HG03039 (cell line): ENCODE measurements around the gene FLCN.
"Not testable (repeated sequence)": the region's sequence is repeated elsewhere in the genome, so short reads cannot be mapped to it uniquely, and the experiment has no call there.

ENCODE experiments used
- ATAC-seq: cut with Tn5 transposase; IDR thresholded peaks from one replicate; pipeline ENCODE4 v1.9.1; 2021; ENCODE audit warnings: mild to moderate bottlenecking, moderate library complexity; ENCODE audit not compliant: unreplicated experiment

The FLCN gene, protein sequence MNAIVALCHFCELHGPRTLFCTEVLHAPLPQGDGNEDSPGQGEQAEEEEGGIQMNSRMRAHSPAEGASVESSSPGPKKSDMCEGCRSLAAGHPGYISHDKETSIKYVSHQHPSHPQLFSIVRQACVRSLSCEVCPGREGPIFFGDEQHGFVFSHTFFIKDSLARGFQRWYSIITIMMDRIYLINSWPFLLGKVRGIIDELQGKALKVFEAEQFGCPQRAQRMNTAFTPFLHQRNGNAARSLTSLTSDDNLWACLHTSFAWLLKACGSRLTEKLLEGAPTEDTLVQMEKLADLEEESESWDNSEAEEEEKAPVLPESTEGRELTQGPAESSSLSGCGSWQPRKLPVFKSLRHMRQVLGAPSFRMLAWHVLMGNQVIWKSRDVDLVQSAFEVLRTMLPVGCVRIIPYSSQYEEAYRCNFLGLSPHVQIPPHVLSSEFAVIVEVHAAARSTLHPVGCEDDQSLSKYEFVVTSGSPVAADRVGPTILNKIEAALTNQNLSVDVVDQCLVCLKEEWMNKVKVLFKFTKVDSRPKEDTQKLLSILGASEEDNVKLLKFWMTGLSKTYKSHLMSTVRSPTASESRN

DNA sequence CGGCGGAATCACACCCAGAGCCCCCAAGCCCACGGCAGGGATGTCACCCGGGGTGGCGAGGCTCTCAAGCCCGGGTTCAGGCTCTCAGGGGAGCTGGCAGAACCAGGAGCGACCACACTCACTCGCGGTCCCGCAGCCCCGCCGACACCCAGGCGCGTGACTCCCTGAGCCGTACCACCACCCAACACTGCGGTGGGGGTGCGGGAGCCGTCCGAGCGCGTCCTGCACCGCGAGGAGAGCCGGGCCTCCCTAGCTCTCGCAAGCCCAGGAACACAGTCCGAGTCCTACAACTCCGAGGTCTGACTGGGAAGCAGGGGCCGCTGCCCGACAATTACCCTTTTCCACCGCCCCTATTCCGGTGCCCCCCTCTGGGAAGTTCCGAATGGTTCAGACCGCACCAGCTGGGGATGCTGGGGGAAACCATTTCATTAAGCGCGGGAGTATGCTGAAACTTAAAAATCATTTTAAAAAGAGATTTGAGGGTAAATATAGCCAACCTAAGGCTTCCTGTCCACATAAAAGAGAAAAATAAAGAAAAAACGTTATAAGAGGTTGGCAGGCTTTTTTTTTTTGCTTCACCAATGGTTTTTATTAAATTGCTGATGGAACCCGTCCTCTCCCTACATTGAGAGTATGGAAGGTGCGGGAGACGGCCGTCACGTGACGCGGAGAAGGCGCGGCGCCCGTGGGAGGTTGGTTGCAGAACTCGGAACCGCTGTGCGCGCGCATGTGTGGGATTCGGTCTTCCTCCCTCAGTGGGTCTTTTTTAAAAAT, at the start of gene FLCN:
Gene FLCN, minus strand, starts transcription at position 143 of the 774 bp plus-strand sequence. CDS start 9,031 bp downstream, outside the sequence.
- peak; percentile 68 for ATAC-seq

DNA sequence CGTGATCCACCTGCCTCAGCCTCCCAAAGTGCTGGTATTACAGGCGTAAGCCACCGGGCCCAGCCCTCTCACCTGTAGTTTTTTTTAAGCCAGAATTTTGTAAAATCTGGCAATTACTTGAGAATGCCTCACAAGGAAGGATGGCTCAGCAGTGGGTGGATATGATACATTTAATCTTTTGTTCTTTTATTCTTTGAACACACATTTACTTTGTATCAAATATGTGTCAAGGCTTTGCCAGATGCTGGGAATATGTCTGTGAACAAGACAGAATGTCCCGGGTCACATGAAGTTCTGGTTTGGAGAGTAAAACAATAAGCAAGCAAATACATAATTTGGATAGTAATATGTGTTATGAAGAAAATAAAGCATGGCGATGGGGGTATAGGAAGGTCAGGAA, 49.0 kb upstream of the FLCN start:
- ATAC-seq, result no peak

DNA sequence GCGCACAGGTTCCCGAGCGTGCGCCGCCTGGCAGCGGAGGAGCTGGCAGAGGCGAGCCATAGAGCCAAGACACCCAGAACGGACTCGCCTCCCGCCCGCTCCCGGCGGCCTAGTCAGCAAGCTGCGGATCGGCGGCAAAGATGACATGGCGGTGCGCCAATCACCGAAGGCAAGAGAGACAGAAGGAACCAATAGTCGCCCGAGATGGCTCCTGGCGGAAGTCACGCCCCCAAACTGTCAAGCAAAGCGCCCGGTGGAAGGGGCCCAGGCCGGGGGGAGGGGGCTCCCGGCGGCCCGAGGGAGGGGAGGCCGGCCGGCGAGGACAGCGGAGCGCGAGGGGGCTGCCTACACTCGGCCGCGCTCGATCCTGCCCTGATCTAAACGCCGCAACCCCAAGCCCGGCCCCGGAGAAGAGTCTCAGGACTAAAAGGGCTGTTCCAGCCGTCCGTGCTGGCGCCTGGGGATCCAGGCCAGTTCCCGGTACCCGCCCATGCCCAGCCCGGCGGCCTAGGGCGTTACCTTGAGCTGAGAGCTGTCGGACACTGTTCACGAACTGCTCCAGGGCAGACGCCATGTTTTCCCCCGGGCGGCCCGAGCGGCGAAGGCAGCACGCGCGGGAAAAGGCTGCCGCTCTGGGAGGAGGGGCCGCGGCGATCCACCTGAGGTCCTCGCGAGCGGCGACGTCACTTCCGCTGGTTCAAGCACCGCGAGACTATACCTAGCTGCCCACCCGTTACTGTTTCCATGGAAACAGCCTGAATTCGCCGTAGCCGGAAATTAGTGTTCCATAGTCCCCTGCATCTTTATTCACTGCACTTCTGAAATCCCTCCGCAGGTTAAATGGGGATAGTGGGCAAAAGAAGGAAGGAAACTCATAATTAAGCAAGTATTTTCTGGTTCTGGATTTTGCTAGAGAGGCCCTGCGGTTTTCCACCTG, 43.9 kb upstream of the FLCN start, which contains the start of gene COPS3:
Gene COPS3, minus strand, starts transcription at position 634 of the 937 bp plus-strand sequence. Its CDS starts 60 bp downstream, at position 574.
- ATAC-seq, result peak; percentile 89

DNA sequence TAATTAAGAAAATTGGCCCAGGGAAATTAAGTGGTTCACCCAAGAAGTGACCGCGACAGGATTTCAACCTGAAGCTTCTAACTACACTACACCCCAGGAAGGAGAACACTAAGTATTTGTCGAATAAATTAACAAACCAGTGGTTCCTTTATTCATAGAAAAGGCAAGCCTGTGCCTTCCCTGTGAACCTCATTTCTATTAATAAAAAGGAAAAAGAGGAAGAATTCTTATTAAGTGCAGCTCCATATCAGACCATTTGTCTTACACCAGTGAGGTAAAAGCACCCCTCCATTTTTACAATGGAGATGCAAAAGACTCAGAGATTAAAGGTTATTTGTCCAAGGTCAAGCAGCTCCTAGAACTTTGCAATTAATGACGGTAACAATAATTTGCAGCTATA, 42.3 kb upstream of the FLCN start:
- no peak for ATAC-seq

DNA sequence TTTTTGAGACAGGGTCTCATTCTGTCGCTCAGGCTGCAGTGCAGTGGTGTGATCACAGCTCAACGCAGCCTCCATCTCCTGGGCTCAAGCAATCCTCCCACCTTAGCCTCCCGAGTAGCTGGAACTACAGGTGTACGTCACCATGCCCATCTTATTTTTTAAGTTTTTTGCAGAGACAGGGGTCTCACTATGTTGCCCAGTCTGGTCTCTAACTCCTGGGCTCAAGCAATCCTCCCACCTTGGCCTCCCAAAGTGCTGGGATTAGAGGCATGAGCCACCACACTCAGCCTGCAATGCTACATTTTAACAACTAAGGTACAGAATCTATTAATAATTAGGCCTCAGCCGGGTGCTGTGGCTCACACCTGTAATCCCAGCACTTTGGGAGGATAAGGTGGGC, 40.5 kb upstream of the FLCN start:
- not testable (repeated sequence) for ATAC-seq

DNA sequence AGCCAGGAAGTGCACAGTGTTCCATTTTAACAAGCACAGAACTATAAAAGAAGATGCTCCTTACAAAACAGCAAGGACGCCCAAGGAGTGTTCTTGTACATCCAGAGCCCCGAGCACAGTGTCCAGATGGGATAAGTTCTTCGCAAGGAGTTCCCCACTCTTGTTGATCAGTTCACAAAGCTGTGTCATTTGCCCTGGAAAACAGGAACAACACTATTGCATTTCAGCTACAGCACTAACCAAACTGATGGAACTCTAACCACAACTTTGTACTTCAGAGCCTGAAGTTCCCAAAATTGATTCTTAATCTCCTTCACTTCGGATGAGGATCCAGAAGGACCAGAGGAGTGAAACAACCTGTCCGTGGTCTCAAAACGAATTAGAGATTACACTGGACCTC, 39.0 kb upstream of the FLCN start:
- no peak for ATAC-seq

DNA sequence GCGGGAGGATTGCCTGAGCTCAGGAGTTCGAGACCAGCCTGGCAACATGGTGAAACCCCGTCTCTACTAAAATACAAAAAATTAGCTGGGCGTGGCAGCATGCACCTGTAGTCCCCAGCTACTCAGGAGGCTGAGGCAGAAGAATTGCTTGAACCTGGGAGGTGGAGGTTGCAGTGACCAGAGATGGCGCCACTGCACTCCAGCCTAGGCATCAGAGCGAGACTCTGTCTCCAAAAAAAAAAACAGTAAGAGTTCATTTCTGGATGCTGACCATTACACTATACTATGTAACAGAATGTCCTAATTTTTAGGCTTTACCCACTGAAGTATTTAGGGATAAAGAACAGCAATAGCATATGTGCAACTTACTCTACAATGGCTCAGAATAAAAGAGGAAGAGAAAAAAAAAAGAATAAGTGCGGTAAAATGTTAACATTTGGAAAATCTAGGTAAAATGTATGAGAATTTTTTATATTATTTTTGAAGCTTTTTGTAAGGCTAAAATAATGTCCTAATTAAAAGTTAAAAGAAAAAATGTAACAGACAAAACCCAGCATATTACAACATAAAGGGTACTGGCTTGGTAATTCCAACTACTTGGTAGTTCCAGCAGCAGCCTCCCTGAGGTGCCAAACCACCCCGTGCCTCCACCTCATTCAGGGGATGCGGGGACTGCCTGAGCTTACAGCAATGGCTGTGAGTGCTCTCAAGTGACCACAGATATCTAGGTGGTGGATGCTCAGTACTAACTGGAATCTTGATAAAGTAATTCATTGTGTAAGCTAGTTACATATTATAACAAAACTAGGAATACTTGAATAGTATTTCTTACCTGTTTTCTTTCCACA, 33.2 kb upstream of the FLCN start:
- no peak for ATAC-seq

DNA sequence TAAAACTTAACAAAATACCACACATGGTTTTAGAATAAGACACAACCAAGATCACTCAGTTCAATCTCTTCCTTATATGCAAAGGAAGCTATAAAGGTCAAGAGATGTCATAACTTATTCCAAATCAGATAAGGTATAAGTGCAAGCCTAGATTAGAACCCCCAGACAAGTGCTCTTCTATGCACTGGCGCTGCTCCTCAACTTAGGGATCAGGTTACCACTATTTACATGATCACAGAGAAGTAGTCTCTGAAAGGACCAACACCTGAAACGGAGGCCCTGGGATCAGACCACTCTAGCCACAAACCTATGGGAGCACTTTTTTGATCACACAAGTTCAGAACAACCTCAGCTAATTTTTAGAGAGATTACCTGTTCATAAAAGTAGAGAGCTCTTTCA, 27.5 kb upstream of the FLCN start:
- ATAC-seq, result no peak

DNA sequence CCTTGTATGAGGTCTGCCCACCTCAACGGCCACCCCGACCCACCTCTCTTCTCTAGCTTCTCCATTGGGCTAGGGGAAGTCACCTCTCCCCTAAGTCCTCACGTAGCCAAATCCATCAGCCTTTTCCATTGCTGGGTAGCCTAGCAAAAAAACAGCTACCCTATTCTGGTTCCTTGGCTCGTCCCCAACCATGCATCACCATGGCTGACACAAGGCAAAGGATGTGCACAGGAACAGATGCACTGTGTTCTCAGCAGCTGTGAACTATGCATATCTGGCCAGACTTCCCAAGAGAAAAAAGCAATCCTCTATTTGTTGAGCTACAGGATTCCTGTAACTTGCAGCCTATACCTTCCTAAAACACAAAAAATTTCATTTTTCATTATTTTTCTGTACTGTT, 22.0 kb upstream of the FLCN start:
- ATAC-seq, result no peak

DNA sequence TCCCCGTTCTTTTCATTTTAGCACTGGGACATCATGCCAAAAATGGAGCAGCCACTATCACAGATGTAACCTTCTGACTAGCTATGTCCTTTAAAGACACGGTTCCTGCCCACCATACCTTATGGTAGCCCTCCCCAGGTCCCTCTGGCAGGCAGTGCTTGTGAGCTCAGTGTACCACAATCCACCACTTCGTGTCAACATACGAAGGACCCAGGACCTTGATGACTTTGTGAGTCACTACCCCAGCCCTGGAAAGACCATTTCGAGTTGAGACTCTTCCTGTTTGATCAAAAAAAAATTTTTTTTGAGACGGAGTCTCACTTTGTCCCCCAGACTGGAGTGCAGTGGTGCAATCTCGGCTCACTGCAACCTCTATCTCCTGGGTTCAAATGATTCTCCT, 21.0 kb upstream of the FLCN start:
- no peak for ATAC-seq

DNA sequence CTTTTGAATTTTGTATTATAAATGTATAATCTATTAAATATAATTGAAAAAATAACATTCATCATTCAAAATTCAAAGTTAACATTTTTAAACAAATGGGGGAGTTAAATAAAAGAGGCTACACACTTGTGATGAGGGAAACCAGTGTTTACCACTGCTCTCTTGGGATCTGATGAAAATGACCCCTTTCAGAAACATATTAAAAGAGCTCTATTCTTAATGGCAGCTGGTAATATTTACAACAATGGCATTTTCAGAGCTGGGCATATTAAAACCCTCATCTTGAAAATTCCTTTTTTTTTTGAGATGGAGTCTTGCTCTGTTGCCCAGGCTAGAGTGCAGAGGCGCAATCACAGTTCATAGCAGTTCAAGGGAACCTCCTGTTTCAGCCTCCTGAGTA, 19.3 kb upstream of the FLCN start:
- ATAC-seq, result no peak

DNA sequence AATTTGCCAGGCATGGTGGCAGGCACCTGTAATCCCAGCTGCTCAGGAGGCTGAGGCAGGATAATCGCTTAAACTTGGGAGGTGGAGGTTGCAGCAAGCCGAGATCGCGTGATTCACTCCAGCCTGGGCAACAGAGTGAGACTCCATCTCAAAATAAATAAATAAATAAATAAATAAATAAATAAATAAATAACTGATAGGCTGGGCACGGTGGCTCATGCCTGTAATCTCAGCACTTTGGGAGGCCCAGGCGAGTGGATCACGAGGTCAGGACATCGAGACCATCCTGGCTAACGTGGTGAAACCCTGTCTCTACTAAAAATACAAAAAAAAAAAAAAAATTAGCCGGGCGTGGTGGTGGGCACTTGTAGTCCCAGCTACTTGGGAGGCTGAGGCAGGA, 18.7 kb upstream of the FLCN start:
- ATAC-seq, result not testable (repeated sequence)

DNA sequence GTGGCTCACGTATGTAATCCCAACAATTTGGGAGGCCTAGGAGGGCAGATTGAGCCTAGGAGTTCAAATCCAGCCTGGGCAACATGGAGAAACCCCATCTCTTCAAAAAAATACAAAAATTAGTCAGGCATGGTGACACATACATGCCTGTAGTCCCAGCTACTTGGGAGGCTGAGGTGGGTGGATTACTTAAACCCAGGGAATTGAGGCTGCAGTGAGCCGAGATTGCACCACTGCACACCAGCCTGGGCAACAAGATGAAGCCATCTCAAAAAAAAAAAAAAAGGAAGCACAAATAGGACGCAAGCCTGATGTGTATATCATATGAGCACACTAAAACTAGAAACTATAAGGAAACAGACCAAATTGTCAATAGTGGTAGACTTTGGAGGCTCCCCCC, 17.1 kb upstream of the FLCN start:
- ATAC-seq, result no peak

DNA sequence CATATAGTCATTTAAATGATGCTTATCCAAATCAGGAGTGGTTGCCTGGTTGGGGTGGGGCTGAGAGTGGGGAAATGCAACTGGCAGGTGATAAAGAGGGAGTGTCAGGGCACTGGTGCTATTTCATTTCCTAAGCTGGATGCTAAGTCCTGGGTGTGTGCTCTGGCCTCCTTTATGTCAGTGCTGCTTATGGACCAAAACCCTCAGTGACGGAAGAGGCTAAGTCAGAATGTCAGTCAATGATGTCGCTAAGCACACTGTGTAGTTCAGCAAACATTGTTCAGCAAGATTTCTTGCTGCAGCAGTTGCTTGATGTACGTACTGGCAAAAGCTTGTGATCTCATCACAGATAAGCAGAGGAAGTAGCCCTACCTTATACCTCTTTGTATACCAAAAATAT, 16.4 kb upstream of the FLCN start:
- ATAC-seq, result no peak

DNA sequence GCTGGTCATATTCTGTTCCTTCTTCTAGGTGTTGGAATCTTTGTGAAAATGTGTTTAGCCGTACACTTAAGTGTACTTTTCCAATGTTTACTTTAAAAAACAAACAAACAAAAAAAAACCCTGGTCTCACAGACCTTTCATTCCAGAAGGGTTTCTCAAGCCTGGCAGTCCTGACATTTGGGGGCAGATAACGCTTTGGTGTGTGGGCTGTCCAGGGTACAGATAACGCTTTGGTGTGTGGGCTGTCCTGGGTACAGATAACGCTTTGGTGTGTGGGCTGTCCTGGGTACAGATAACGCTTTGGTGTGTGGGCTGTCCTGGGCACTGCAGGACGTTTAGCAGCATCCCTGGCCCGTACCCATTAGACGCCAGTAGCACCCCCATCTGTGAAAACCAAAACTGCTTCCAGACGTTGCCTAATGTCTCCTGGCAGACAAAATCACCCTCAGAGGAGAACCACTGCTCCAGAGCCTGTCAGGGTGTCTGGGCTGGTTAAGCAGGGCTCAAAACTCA, 15.2 kb upstream of the FLCN start:
- ATAC-seq, result no peak

DNA sequence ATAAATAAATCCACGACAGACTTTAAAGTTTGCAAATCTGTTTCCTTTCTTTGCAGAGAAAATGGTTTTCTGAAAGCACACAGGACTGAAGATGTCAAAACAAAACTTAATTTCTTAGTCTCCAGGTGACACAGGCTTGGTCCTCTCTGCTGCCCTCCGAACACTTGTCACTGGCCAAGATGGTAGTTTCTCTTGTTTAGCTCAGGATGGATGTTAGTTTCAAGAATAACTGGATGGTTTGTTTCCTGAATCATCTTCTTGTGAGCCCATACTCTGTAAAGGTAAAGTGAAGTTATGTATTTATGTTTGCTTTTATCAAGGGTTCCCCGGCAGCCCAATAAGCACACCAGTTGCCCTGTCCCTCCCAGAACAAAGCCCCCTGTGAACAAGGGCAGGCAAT, 9.9 kb upstream of the FLCN start:
- no peak for ATAC-seq

DNA sequence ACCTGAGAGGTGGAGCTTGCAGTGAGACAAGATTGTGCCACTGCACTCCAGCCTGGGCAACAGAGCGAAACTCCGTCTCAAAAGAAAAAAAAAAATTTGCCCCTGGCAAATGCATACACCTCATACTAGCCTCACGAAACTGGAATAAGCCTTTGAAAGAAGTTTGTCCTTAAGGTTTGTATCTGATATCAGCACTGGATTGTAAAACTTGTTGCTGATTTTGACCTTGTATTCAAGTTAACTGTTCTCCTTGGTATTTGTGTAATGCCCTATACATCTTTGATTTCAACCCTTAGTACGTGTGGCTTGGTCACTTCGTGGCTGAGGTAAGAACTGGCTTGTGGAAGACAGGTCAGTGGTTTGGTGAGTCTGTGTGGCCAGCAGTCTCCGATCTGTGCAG, 6.2 kb upstream of the FLCN start:
- ATAC-seq, result no peak

DNA sequence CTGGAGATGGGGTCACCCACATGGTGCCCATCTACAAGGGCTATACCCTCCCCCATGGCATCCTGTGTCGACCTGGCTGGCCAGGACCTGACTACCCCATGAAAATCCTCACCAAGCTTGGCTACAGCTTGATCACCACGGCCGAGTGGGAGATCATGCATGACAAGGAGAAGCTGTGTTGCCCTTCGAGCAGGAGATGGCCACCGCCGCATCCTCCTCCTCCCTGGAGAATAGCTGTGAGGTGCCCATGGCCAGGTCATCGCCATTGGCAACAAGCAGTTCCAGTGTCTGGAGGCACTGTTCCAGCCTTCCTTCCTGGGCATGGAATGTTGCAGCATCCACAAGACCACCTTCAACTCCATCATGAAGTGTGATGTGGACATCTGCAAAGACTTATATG, 5.3 kb upstream of the FLCN start:
- ATAC-seq, result no peak

DNA sequence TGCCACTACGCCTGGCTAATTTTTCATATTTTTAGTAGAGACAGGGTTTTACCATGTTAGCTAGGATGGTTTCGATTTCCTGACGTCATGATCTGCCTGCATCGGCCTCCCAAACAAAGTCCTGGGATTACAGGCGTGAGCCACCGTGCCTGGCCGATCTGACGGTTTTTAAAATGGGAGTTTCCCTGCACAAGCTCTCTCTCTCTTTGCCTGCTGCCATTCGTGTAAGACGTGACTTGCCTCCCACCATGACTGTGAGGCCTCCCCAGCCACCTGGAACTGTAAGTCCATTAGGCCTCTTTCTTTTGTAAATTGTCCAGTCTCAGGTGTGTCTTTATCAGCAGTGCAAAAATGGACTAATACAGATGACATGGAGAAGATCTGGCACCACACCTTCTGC, 4.7 kb upstream of the FLCN start:
- ATAC-seq, result no peak

DNA sequence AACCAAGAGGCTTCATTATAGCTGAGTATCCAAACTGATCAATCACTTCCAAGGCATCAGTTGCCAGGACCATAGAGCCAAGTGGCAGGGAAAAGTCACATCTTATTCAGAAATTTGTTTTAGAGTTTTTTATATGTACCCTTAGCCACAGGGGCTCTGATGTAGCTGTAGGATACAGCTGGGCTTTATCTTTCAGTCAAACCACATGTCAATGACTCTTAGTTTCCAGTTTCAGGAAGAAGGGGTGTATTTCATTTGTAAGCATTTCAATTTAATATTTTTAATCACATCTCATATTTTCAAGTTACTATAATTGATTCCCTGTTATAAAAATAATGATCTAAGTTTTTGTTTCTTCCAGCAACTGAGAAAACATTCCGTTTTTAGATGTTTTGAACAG, 2.9 kb upstream of the FLCN start:
- no peak for ATAC-seq
